Activated CD4-positive, alpha-beta T cell treated with anti-CD3 and anti-CD28 coated beads, Interleukin-2, Interleukin-4, amounts not matched to agents 100 ng/mL and 50 ng/mL, durations not matched to agents 16 hours and 8 hours (primary cell): ENCODE measurements around the gene TMEM97.
"Not testable (repeated sequence)": the region's sequence is repeated elsewhere in the genome, so short reads cannot be mapped to it uniquely, and the experiment has no call there.

Source experiments
- DNase-seq: peaks from one replicate; pipeline ENCODE4 v3.0.0-alpha.2; 2020; ENCODE audit warnings: low spot score

TMEM97 gene

GRCh38 chr17:28338056-28338768, 19.2 kb downstream of the TMEM97 start:
- DNase-seq, result no peak

GRCh38 chr17:28338769-28339212, 19.8 kb downstream of the TMEM97 start:
- DNase-seq, result not testable (repeated sequence)

GRCh38 chr17:28339431-28339830, 20.4 kb downstream of the TMEM97 start:
- DNase-seq, result no peak

GRCh38 chr17:28340374-28340773, 21.4 kb downstream of the TMEM97 start:
- DNase-seq, result no peak

GRCh38 chr17:28341516-28341915, 22.5 kb downstream of the TMEM97 start:
- no peak for DNase-seq

- DNase-seq, result no peak
These were observed 23.3 kb downstream of the TMEM97 start for GRCh38 chr17:28342313-28342712.

- DNase-seq, result no peak
These were observed 24.5 kb downstream of the TMEM97 start for GRCh38 chr17:28343491-28343932.

GRCh38 chr17:28344011-28344410, 25.0 kb downstream of the TMEM97 start:
- no peak for DNase-seq

- no peak for DNase-seq
These were observed 25.5 kb downstream of the TMEM97 start for GRCh38 chr17:28344435-28344901.

- DNase-seq, result no peak
These were observed 26.6 kb downstream of the TMEM97 start for GRCh38 chr17:28345419-28346198.

GRCh38 chr17:28346199-28346580, 27.2 kb downstream of the TMEM97 start:
- no peak for DNase-seq

- no peak for DNase-seq
These were observed 27.8 kb downstream of the TMEM97 start for GRCh38 chr17:28346746-28347246.

- no peak for DNase-seq
These were observed 28.4 kb downstream of the TMEM97 start for GRCh38 chr17:28347261-28347891.

- DNase-seq, result no peak
These were observed 30.0 kb downstream of the TMEM97 start for GRCh38 chr17:28348979-28349378.

- no peak for DNase-seq
These were observed 31.3 kb downstream of the TMEM97 start for GRCh38 chr17:28350271-28350670.

- peak; percentile 97 for DNase-seq
These were observed 38.3 kb downstream of the TMEM97 start, which contains the start of gene POLDIP2 for GRCh38 chr17:28357061-28357900. Gene POLDIP2, minus strand, starts transcription at chr17:28357527. Its CDS starts 79 bp downstream, at chr17:28357448.

GRCh38 chr17:28357901-28358197, 38.8 kb downstream of the TMEM97 start:
- DNase-seq, result no peak

- no peak for DNase-seq
These were observed 44.2 kb downstream of the TMEM97 start for GRCh38 chr17:28363186-28363585.

- DNase-seq, result no peak
These were observed 45.0 kb downstream of the TMEM97 start for GRCh38 chr17:28363776-28364650.

GRCh38 chr17:28364665-28365363, 45.8 kb downstream of the TMEM97 start, which contains the start of gene SEBOX:
Gene SEBOX, minus strand, starts transcription at chr17:28365199. Its CDS starts 48 bp downstream, at chr17:28365151.
- DNase-seq, result no peak
